Measurements from ENCODE around the gene MPZL1.

The MPZL1 gene

GRCh38 chr1:167789501-167789900, 67.7 kb downstream of the MPZL1 start:
- Histone ChIP-seq H3K4me2 (no peak overlapping the region), H3K9me3 (replicated peaks in 1 of 11) (no peaks in the 10 kb centered on the region; a peak in 2 of 22 replicates), H3K9ac (no peak overlapping the region; a peak in 1 of 22 replicates), H3K27me3 (no peaks in the 10 kb centered on the region), H3K4me3 (no peak overlapping the region), H3K4me1 (peaks cover 19 to 35% (median 31%) of the 10 kb centered on the region in 10 experiments), H4K20me1 (no peaks in the 10 kb centered on the region), H3K36me3 (peaks cover 42 to 76% (median 58%) of the 10 kb centered on the region in 11 experiments), H3K27ac (peak overlapping the region in 4 of 11 experiments; percentile 45 to 86 (median 79); a peak in 6 of 22 replicates)
- TF ChIP-seq Cebpa-rat (IDR thresholded peaks at IDR 0.05) = no peak

- Histone ChIP-seq H3K4me1 (peaks cover 19 to 38% (median 32%) of the 10 kb centered on the region in 10 experiments), H3K4me3 (no peak overlapping the region), H3K27me3 (no peaks in the 10 kb centered on the region), H4K20me1 (no peaks in the 10 kb centered on the region), H3K4me2 (peak overlapping the region in 3 of 11 experiments; percentile 17 to 75 (median 69); a peak in 4 of 22 replicates), H3K36me3 (peaks cover 40 to 71% (median 54%) of the 10 kb centered on the region in 11 experiments), H3K9me3 (replicated peaks in 1 of 11) (no peaks in the 10 kb centered on the region; a peak in 2 of 22 replicates), H3K9ac (no peak overlapping the region), H3K27ac (peak overlapping the region in 5 of 11 experiments; percentile 25 to 86 (median 78); a peak in 9 of 22 replicates)
- no peak for TF ChIP-seq Cebpa-rat (IDR thresholded peaks at IDR 0.05)
Measured at GRCh38 chr1:167790117-167790516, 68.3 kb downstream of the MPZL1 start.

- H3K4me1 ChIP-seq = peaks cover 30 to 52% (median 46%) of the 10 kb centered on the region in 10 experiments
- H3K4me3 ChIP-seq = no peak overlapping the region
- H3K36me3 ChIP-seq = peaks cover 37 to 59% (median 44%) of the 10 kb centered on the region in 11 experiments
- no peaks in the 10 kb centered on the region; a peak in 2 of 22 replicates for H3K9me3 ChIP-seq (replicated peaks in 1 of 11)
- peak in 3 of 11 experiments; percentile 58 to 88 (median 70); a peak in 4 of 22 replicates for TF ChIP-seq Cebpa-rat (IDR thresholded peaks at IDR 0.05)
- no peaks in the 10 kb centered on the region for H4K20me1 ChIP-seq
- H3K27ac ChIP-seq = peak overlapping the region in 10 of 11 experiments; percentile 2 to 86 (median 69); a peak in 19 of 22 replicates
- no peaks in the 10 kb centered on the region for H3K27me3 ChIP-seq
- H3K9ac ChIP-seq = peak overlapping the region in 8 of 11 experiments; percentile 8 to 71 (median 48); a peak in 13 of 22 replicates
- peak overlapping the region; percentile 42 to 76 (median 69) for H3K4me2 ChIP-seq
Measured at GRCh38 chr1:167791281-167792187, 69.8 kb downstream of the MPZL1 start.

GRCh38 chr1:167792188-167792565, 70.4 kb downstream of the MPZL1 start:
- Histone ChIP-seq H4K20me1 (no peaks in the 10 kb centered on the region), H3K4me2 (peak overlapping the region; percentile 42 to 76 (median 69); a peak in 20 of 22 replicates), H3K27me3 (no peaks in the 10 kb centered on the region), H3K36me3 (peaks cover 31 to 53% (median 38%) of the 10 kb centered on the region in 11 experiments), H3K4me1 (peaks cover 37 to 58% (median 52%) of the 10 kb centered on the region in 10 experiments), H3K4me3 (no peak overlapping the region), H3K9me3 (replicated peaks in 1 of 11) (no peaks in the 10 kb centered on the region; a peak in 2 of 22 replicates), H3K9ac (peak overlapping the region in 5 of 11 experiments; percentile 33 to 62 (median 50); a peak in 8 of 22 replicates), H3K27ac (peak overlapping the region in 9 of 11 experiments; percentile 47 to 86 (median 73); a peak in 17 of 22 replicates)
- no peak for TF ChIP-seq Cebpa-rat (IDR thresholded peaks at IDR 0.05)

GRCh38 chr1:167794043-167794442, 72.3 kb downstream of the MPZL1 start:
- Histone ChIP-seq H3K27ac (peak overlapping the region in 2 of 11 experiments; percentile 3 to 80; a peak in 2 of 22 replicates), H3K4me1 (peaks cover 43 to 72% (median 64%) of the 10 kb centered on the region in 10 experiments)

GRCh38 chr1:167795810-167796740, 74.3 kb downstream of the MPZL1 start:
- Histone ChIP-seq H3K36me3 (peaks cover 0 to 14% (median 6%) of the 10 kb centered on the region in 11 experiments; a peak in 9 of 22 replicates), H3K4me2 (peak overlapping the region; percentile 37 to 92 (median 69)), H3K4me1 (peaks cover 40 to 58% (median 53%) of the 10 kb centered on the region in 10 experiments), H4K20me1 (no peaks in the 10 kb centered on the region), H3K27ac (peak overlapping the region in 9 of 11 experiments; percentile 61 to 86 (median 82); a peak in 17 of 22 replicates), H3K27me3 (no peaks in the 10 kb centered on the region), H3K9me3 (replicated peaks in 1 of 11) (peaks cover 0 to 1% (median 0%) of the 10 kb centered on the region in 11 experiments; a peak in 3 of 22 replicates), H3K9ac (peak overlapping the region in 6 of 11 experiments; percentile 30 to 69 (median 62); a peak in 12 of 22 replicates), H3K4me3 (no peak overlapping the region)
- TF ChIP-seq Cebpa-rat (IDR thresholded peaks at IDR 0.05) = no peak

More at GRCh38 chr1:167794043-167794442, 72.3 kb downstream of the MPZL1 start:
- Histone ChIP-seq H3K27me3 (no peaks in the 10 kb centered on the region), H3K4me3 (no peak overlapping the region), H4K20me1 (no peaks in the 10 kb centered on the region), H3K36me3 (peaks cover 14 to 34% (median 21%) of the 10 kb centered on the region in 11 experiments), H3K4me2 (no peak overlapping the region), H3K9ac (no peak overlapping the region), H3K9me3 (replicated peaks in 1 of 11) (no peaks in the 10 kb centered on the region; a peak in 2 of 22 replicates)
- no peak for TF ChIP-seq Cebpa-rat (IDR thresholded peaks at IDR 0.05)

- H3K36me3 ChIP-seq = peaks cover 0 to 19% (median 6%) of the 10 kb centered on the region in 11 experiments; a peak in 9 of 22 replicates
- peak overlapping the region; percentile 37 to 92 (median 69) for H3K4me2 ChIP-seq
Measured at GRCh38 chr1:167797015-167797414, 75.2 kb downstream of the MPZL1 start.

More at GRCh38 chr1:167797015-167797414, 75.2 kb downstream of the MPZL1 start:
- Histone ChIP-seq H3K27ac (peak overlapping the region in 10 of 11 experiments; percentile 22 to 86 (median 82); a peak in 19 of 22 replicates), H3K9me3 (replicated peaks in 1 of 11) (peaks cover 0 to 10% (median 6%) of the 10 kb centered on the region in 11 experiments; a peak in 14 of 22 replicates), H3K4me1 (peaks cover 30 to 48% (median 43%) of the 10 kb centered on the region in 10 experiments), H3K9ac (peak overlapping the region; percentile 3 to 69 (median 57); a peak in 16 of 22 replicates), H3K4me3 (peak overlapping the region in 2 of 10 experiments; percentile 26; a peak in 1 of 20 replicates), H3K27me3 (no peaks in the 10 kb centered on the region), H4K20me1 (no peaks in the 10 kb centered on the region)
- TF ChIP-seq Cebpa-rat (IDR thresholded peaks at IDR 0.05) = peak in 9 of 11 experiments; percentile 68 to 89 (median 86); a peak in 18 of 22 replicates

Data from BLaER1 treated with 17β-estradiol and CSF1 and Interleukin-3, amounts not matched to agents 10 nM and 100 nM (cell line).